ENCODE measurements around the gene NPFF.
"Not testable (repeated sequence)": the region's sequence is repeated elsewhere in the genome, so short reads cannot be mapped to it uniquely, and the experiment has no call there.

Gene NPFF

GRCh38 chr12:53506881-53507602 lies at the start of gene NPFF:
NPFF (minus strand) TSS chr12:53507484; CDS start chr12:53507474, 10 bp downstream.
- H3K4me3 ChIP-seq = no peak within 1 kb of the TSS
- H3K27ac ChIP-seq = peak within 1 kb of the TSS in 5 of 21 experiments; percentile 5 to 26 (median 15)

- H3K27ac ChIP-seq = no peak overlapping the region
- no peak overlapping the region for H3K4me3 ChIP-seq
These were observed 45.4 kb upstream of the NPFF start for GRCh38 chr12:53552361-53553327.

- no peak overlapping the region for H3K4me3 ChIP-seq
- no peak overlapping the region for H3K27ac ChIP-seq
These were observed 44.6 kb upstream of the NPFF start for GRCh38 chr12:53551889-53552291.

- Histone ChIP-seq H3K27ac (no peak overlapping the region), H3K4me3 (no peak overlapping the region)
These were observed 43.3 kb upstream of the NPFF start for GRCh38 chr12:53550595-53550994.

GRCh38 chr12:53550131-53550530 lies 42.8 kb upstream of the NPFF start:
- H3K4me3 ChIP-seq, H3K27ac ChIP-seq: not testable (repeated sequence)

GRCh38 chr12:53548354-53548753 lies 41.1 kb upstream of the NPFF start:
- not testable (repeated sequence) for H3K27ac ChIP-seq, H3K4me3 ChIP-seq

- H3K27ac ChIP-seq = peak overlapping the region in 18 of 21 experiments; percentile 3 to 80 (median 32)
These were observed 36.3 kb upstream of the NPFF start for GRCh38 chr12:53543539-53543938.

GRCh38 chr12:53539526-53539925 lies 32.2 kb upstream of the NPFF start:
- Histone ChIP-seq H3K4me3 (no peak overlapping the region), H3K27ac (peak overlapping the region in 7 of 21 experiments; percentile 1 to 70 (median 52))

More at GRCh38 chr12:53543539-53543938, 36.3 kb upstream of the NPFF start:
- H3K4me3 ChIP-seq = no peak overlapping the region

GRCh38 chr12:53538209-53538689 lies 31.0 kb upstream of the NPFF start:
- Histone ChIP-seq H3K27ac (peak overlapping the region in 11 of 21 experiments; percentile 1 to 71 (median 49)), H3K4me3 (no peak overlapping the region)

- peak overlapping the region in 4 of 21 experiments; percentile 12 to 71 (median 58) for H3K27ac ChIP-seq
- no peak overlapping the region for H3K4me3 ChIP-seq
These were observed 29.7 kb upstream of the NPFF start for GRCh38 chr12:53536962-53537361.

GRCh38 chr12:53533471-53533870 lies 26.2 kb upstream of the NPFF start:
- Histone ChIP-seq H3K4me3 (no peak overlapping the region), H3K27ac (peak overlapping the region in 3 of 21 experiments; percentile 15 to 32 (median 21))

- no peak overlapping the region for H3K4me3 ChIP-seq
- peak overlapping the region in 5 of 21 experiments; percentile 5 to 34 (median 21) for H3K27ac ChIP-seq
These were observed 25.5 kb upstream of the NPFF start for GRCh38 chr12:53532524-53533445.

GRCh38 chr12:53532021-53532420 lies 24.7 kb upstream of the NPFF start:
- Histone ChIP-seq H3K4me3 (no peak overlapping the region), H3K27ac (peak overlapping the region in 2 of 21 experiments; percentile 5 to 25)

- Histone ChIP-seq H3K4me3 (no peak overlapping the region), H3K27ac (no peak overlapping the region)
These were observed 23.6 kb upstream of the NPFF start for GRCh38 chr12:53530920-53531319.

GRCh38 chr12:53530061-53530460 lies 22.8 kb upstream of the NPFF start:
- Histone ChIP-seq H3K4me3 (no peak overlapping the region), H3K27ac (no peak overlapping the region)

GRCh38 chr12:53524476-53524875 lies 17.2 kb upstream of the NPFF start:
- no peak overlapping the region for H3K4me3 ChIP-seq
- no peak overlapping the region for H3K27ac ChIP-seq

GRCh38 chr12:53523131-53523530 lies 15.8 kb upstream of the NPFF start:
- no peak overlapping the region for H3K27ac ChIP-seq
- H3K4me3 ChIP-seq = no peak overlapping the region

GRCh38 chr12:53518381-53518780 lies 11.1 kb upstream of the NPFF start:
- Histone ChIP-seq H3K27ac (no peak overlapping the region), H3K4me3 (no peak overlapping the region)

- no peak overlapping the region for H3K4me3 ChIP-seq
- H3K27ac ChIP-seq = no peak overlapping the region
These were observed 9.6 kb upstream of the NPFF start for GRCh38 chr12:53516758-53517455.
